Measurements from ENCODE around the gene GRPEL1.
A peak's percentile ranks its signal among the peaks of the same experiment; 100 is the strongest.

GRPEL1 gene

DNA sequence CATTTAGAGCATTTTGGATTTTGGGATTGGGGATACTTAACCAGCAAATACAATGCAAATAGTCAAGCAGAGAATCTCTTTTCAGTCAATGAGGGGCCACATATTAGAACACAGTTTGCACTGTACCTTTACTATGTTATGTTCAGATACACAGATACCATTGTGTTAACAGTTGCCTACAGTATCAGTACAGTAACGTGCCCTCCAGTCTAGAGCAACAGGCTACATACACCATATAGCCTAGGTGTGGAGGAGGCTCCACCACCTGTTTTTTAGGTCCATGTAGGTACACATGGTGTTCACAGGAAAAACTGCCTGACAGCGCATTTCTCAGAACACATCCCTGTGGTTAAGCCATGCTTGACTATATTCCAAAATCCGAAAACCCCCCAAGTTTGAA, 9.1 kb downstream of the GRPEL1 start:
- TF ChIP-seq FOXP2 (optimal IDR thresholded peaks at IDR 0.05; ENCODE audit: borderline replicate concordance, extremely low read depth, extremely low read length, insufficient read depth) (no peak), TAF1 (IDR thresholded peaks at IDR 0.05; ENCODE audit: borderline replicate concordance, insufficient read depth, low read length) (no peak), SIN3A (IDR thresholded peaks at IDR 0.05; ENCODE audit: borderline replicate concordance, insufficient read depth, low read length) (no peak), POLR2AphosphoS5 (IDR thresholded peaks at IDR 0.05; ENCODE audit: low read depth, low read length) (peak; percentile 41; the same call in 1 of the 2 replicates)
- TF ChIP-seq, protein P1, sequence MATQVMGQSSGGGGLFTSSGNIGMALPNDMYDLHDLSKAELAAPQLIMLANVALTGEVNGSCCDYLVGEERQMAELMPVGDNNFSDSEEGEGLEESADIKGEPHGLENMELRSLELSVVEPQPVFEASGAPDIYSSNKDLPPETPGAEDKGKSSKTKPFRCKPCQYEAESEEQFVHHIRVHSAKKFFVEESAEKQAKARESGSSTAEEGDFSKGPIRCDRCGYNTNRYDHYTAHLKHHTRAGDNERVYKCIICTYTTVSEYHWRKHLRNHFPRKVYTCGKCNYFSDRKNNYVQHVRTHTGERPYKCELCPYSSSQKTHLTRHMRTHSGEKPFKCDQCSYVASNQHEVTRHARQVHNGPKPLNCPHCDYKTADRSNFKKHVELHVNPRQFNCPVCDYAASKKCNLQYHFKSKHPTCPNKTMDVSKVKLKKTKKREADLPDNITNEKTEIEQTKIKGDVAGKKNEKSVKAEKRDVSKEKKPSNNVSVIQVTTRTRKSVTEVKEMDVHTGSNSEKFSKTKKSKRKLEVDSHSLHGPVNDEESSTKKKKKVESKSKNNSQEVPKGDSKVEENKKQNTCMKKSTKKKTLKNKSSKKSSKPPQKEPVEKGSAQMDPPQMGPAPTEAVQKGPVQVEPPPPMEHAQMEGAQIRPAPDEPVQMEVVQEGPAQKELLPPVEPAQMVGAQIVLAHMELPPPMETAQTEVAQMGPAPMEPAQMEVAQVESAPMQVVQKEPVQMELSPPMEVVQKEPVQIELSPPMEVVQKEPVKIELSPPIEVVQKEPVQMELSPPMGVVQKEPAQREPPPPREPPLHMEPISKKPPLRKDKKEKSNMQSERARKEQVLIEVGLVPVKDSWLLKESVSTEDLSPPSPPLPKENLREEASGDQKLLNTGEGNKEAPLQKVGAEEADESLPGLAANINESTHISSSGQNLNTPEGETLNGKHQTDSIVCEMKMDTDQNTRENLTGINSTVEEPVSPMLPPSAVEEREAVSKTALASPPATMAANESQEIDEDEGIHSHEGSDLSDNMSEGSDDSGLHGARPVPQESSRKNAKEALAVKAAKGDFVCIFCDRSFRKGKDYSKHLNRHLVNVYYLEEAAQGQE (IDR thresholded peaks at IDR 0.05; ENCODE audit: insufficient read depth in 1 of 2, low read depth in 2 of 2, low read length in 2 of 2), result no peak

DNA sequence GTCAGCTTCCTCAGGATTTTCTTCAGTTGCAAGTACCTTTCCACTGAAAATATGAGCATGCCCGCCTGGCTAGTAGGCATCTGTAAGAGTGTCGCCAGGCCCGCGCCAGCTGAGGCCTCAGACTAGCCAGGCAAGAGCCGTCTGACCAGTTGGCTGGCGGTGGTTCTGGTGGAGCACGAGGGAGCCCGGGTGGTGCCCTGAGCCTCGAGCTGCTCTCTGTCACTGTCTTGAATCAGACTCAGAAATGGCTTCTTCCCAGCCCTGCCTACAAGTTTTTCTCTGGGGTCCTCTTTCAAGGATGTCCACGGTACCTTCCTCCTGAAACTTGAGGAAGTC, 11.9 kb downstream of the GRPEL1 start:
- TF ChIP-seq, protein P1 (IDR thresholded peaks at IDR 0.05; ENCODE audit: insufficient read depth in 1 of 2, low read depth in 2 of 2, low read length in 2 of 2), result no peak
- TF ChIP-seq FOXP2 (optimal IDR thresholded peaks at IDR 0.05; ENCODE audit: borderline replicate concordance, extremely low read depth, extremely low read length, insufficient read depth) (no peak), TAF1 (IDR thresholded peaks at IDR 0.05; ENCODE audit: borderline replicate concordance, insufficient read depth, low read length) (no peak), POLR2AphosphoS5 (IDR thresholded peaks at IDR 0.05; ENCODE audit: low read depth, low read length) (no peak), SIN3A (IDR thresholded peaks at IDR 0.05; ENCODE audit: borderline replicate concordance, insufficient read depth, low read length) (no peak)

DNA sequence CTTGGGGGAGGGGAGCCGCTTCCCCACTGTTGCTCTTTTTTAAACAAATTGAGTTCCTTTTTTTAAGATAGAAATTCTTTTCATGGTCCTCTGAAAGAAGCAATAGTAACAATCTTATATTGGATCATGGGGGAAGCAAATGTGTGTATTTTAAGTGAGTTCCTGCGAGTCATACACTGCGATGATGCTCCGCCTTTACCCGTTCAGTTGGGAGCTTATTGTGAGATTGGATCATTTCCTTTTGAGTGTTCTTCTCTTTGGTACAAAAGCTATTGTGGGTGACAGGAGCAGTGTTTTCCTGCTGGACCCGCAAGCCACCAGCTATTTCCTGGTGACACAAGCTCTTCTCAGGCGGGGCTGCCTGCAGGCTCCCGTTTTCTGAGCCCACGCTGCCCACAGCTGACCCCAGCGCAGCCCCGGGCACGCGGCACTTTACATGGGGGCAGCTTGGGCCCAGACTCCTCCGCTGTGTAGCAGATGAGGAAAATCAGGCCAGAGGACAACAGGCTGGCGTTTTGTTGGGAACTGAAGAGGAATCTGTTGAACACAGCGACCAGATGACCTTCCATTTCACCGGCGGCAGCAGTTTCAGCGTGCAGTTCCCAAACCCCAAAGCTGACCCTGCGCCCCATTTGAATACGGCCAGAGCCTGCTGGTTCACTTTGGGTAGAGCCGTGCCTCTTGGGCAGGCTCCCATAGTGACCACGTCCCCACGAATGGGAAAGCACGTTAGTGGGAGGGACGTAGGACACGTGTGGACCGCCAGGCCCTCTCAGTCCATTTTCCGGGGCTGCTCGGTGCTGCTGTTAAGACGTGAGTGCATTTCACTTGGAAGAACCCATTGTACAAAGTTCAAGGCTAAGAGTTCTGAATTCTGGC, 12.5 kb downstream of the GRPEL1 start:
- TF ChIP-seq POLR2AphosphoS5 (IDR thresholded peaks at IDR 0.05; ENCODE audit: low read depth, low read length), result no peak
- TF ChIP-seq, protein P1 (IDR thresholded peaks at IDR 0.05; ENCODE audit: insufficient read depth in 1 of 2, low read depth in 2 of 2, low read length in 2 of 2), result no peak
- no peak for TF ChIP-seq SIN3A (IDR thresholded peaks at IDR 0.05; ENCODE audit: borderline replicate concordance, insufficient read depth, low read length)
- no peak for TF ChIP-seq FOXP2 (optimal IDR thresholded peaks at IDR 0.05; ENCODE audit: borderline replicate concordance, extremely low read depth, extremely low read length, insufficient read depth)
- TF ChIP-seq TAF1 (IDR thresholded peaks at IDR 0.05; ENCODE audit: borderline replicate concordance, insufficient read depth, low read length), result no peak

DNA sequence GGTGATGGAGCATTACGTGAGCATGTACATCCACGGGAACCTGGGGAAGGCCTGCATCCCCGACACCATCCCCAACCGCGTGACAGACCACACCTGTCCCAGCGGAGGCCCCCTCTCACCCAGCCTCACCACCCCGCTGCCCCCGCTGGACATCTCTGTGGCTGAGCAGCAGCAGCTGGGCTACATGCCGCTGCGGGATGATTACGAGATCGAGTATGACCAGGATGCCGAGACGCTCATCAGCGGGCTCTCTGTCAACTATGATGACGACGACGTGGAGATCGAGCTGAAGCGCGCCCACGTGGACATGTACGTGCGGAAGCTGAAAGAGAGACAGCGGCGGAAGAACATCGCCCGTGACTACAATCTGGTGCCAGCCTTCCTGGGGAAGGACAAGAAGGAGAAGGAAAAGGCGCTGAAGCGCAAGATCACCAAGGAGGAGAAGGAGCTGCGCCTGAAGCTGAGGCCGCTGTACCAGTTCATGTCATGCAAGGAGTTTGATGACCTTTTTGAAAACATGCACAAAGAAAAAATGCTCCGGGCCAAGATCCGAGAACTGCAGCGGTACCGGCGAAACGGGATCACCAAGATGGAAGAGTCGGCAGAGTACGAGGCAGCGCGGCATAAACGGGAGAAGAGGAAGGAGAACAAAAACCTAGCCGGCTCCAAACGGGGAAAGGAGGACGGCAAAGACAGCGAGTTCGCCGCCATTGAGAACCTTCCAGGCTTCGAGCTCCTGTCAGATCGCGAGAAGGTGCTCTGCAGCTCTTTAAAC, 13.6 kb downstream of the GRPEL1 start:
- TF ChIP-seq SIN3A (IDR thresholded peaks at IDR 0.05; ENCODE audit: borderline replicate concordance, insufficient read depth, low read length) (no peak), TAF1 (IDR thresholded peaks at IDR 0.05; ENCODE audit: borderline replicate concordance, insufficient read depth, low read length) (no peak), FOXP2 (optimal IDR thresholded peaks at IDR 0.05; ENCODE audit: borderline replicate concordance, extremely low read depth, extremely low read length, insufficient read depth) (no peak), POLR2AphosphoS5 (IDR thresholded peaks at IDR 0.05; ENCODE audit: low read depth, low read length) (no peak)
- TF ChIP-seq, protein P1 (IDR thresholded peaks at IDR 0.05; ENCODE audit: insufficient read depth in 1 of 2, low read depth in 2 of 2, low read length in 2 of 2), result no peak
